ENCODE data around the gene PRKCH. TPM values are rescaled to one million over a fixed set of nuclear protein-coding genes. Genes with fewer than 3 reads are reported as not detected.

PRKCH gene
- total RNA-seq, 1 experiment from 2014 or later, result 170 TPM

DNA sequence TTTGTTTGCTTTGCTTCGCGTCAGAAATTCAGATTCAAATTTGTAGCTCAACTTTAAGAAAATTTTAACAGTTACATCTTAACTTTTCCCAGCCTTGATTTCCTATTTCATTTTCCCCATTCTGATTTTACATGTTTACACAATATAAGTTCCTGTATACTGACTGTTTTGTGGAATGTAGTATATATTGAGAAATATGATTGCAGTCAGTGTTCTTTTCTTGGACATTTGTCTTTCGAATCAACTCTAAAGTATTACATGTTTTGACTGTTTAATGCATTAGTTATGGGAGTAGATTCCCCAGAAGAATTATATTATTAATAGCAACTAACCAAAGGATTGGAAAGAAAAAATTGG lies 48.1 kb downstream of the PRKCH start:
- intact Hi-C loops (cut with micrococcal nuclease), result no loop called here
- Histone ChIP-seq H3K4me1 (ENCODE audit: insufficient read depth, low read length) (peaks cover 23% of the 10 kb centered on the region), H2AFZ (ENCODE audit: low read length) (no peak overlapping the region), H3K4me3 (ENCODE audit: low read length) (no peak overlapping the region), H3K27ac (ENCODE audit: low read length) (no peak overlapping the region), H3K79me2 (ENCODE audit: low read length) (peaks cover 17% of the 10 kb centered on the region), H3K36me3 (ENCODE audit: low read depth, low read length) (peaks cover 4% of the 10 kb centered on the region; the same call in 1 of the 2 replicates), H3K9me3 (ENCODE audit: low read length) (peaks cover 4% of the 10 kb centered on the region; the same call in 1 of the 2 replicates), H3K4me2 (ENCODE audit: low read length) (no peak overlapping the region), H4K20me1 (ENCODE audit: low read length) (no peaks in the 10 kb centered on the region), H3F3A (ENCODE audit: low read length, unreplicated experiment) (no peaks in the 10 kb centered on the region), H3K9me2 (replicated peaks; ENCODE audit: low read length) (no peaks in the 10 kb centered on the region), H3K27me3 (ENCODE audit: low read length) (no peaks in the 10 kb centered on the region), H3K9ac (ENCODE audit: low read length) (no peak overlapping the region)
- TF ChIP-seq EZH2 (IDR thresholded peaks at IDR 0.05; ENCODE audit: low read length, unreplicated experiment) (no peak), EZH2phosphoT487 (IDR thresholded peaks at IDR 0.05; ENCODE audit: borderline replicate concordance, low read length) (no peak)
- ChIA-PET POLR2A (ENCODE audit: unreplicated experiment) (no interaction called here), CTCF (no interaction called here)
- DNase-seq (no peak), ATAC-seq (no peak)
- BruUV-seq (replicated peaks), result no TSS peak

DNA sequence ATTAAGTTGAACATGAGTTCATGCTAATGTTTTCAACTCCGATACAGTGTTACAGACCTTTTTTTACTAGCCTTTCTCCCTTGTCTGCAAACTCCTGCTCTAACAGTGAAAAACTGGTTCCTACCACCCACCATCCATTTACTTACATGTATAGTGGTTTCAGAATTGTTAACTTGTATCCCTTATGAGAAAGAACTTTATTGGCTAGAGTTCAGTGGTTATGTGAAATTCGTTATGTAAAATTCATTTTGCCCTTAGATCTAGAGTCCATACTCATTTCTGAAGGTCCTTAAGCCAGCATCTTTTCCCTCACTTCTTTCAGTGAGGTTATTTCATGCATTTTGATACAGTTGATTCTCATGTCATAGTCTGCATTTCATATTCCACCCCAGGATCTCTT lies 51.0 kb downstream of the PRKCH start:
- no peak overlapping the region for H3K4me3 ChIP-seq (ENCODE audit: low read length)
- peaks cover 14% of the 10 kb centered on the region for H3K36me3 ChIP-seq (ENCODE audit: low read depth, low read length)
- H3K9ac ChIP-seq (ENCODE audit: low read length), result no peak overlapping the region
- POLR2A ChIA-PET (ENCODE audit: unreplicated experiment), result no interaction called here
- peaks cover 14% of the 10 kb centered on the region for H3K79me2 ChIP-seq (ENCODE audit: low read length)
- CTCF ChIA-PET, result no interaction called here
- H3K9me2 ChIP-seq (replicated peaks; ENCODE audit: low read length), result no peaks in the 10 kb centered on the region
- no peaks in the 10 kb centered on the region for H4K20me1 ChIP-seq (ENCODE audit: low read length)
- BruUV-seq (replicated peaks), result no TSS peak
- no peaks in the 10 kb centered on the region for H3F3A ChIP-seq (ENCODE audit: low read length, unreplicated experiment)
- no peak overlapping the region for H2AFZ ChIP-seq (ENCODE audit: low read length)
- H3K27ac ChIP-seq (ENCODE audit: low read length), result no peak overlapping the region
- DNase-seq (no peak), ATAC-seq (no peak)
- H3K27me3 ChIP-seq (ENCODE audit: low read length), result no peaks in the 10 kb centered on the region
- H3K4me1 ChIP-seq (ENCODE audit: insufficient read depth, low read length), result peaks cover 21% of the 10 kb centered on the region
- intact Hi-C loops (cut with micrococcal nuclease), result no loop called here
- TF ChIP-seq EZH2phosphoT487 (IDR thresholded peaks at IDR 0.05; ENCODE audit: borderline replicate concordance, low read length) (no peak), EZH2 (IDR thresholded peaks at IDR 0.05; ENCODE audit: low read length, unreplicated experiment) (no peak)
- TF ChIP-seq, protein P1, sequence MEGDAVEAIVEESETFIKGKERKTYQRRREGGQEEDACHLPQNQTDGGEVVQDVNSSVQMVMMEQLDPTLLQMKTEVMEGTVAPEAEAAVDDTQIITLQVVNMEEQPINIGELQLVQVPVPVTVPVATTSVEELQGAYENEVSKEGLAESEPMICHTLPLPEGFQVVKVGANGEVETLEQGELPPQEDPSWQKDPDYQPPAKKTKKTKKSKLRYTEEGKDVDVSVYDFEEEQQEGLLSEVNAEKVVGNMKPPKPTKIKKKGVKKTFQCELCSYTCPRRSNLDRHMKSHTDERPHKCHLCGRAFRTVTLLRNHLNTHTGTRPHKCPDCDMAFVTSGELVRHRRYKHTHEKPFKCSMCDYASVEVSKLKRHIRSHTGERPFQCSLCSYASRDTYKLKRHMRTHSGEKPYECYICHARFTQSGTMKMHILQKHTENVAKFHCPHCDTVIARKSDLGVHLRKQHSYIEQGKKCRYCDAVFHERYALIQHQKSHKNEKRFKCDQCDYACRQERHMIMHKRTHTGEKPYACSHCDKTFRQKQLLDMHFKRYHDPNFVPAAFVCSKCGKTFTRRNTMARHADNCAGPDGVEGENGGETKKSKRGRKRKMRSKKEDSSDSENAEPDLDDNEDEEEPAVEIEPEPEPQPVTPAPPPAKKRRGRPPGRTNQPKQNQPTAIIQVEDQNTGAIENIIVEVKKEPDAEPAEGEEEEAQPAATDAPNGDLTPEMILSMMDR (conservative IDR thresholded peaks at IDR 0.05; ENCODE audit: low read depth, low read length), result no peak
- H3K9me3 ChIP-seq (ENCODE audit: low read length), result peaks cover 15% of the 10 kb centered on the region
- no peak overlapping the region for H3K4me2 ChIP-seq (ENCODE audit: low read length)

DNA sequence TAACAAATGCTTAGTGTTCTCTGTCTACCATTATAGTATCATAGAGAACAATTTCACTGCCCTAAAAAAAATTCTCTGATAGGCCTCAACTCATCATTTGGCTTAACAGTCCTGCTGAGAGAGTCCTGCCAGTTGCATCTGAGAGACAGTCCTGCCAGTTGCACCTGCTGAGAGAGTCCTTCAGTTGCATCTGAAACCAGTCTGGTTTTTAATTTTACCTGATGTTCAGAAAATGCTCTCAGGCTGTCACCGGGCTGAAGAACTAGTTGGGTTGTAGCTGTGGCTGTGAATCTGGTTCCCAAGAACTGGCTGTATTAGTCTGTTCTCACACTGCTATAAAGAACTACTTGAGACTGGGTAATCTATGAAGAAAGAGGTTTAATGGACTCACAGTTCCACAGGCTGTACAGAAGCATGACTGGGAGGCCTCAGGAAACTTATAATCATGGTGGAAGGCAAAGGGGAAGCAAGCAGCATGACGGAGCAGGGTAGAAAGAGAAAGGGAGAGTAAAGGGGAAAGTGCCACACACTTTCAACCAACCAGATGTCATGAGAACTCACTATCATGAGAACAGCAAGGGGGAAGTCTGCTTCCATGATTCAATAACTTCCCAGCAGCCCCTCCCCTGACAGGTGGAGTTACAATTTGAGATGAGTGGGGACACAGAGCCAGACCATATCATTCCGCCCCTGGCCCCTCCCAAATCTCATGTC lies 51.6 kb downstream of the PRKCH start:
- Histone ChIP-seq H3F3A (ENCODE audit: low read length, unreplicated experiment) (no peaks in the 10 kb centered on the region), H4K20me1 (ENCODE audit: low read length) (no peaks in the 10 kb centered on the region), H3K27me3 (ENCODE audit: low read length) (no peaks in the 10 kb centered on the region), H3K4me2 (ENCODE audit: low read length) (no peak overlapping the region), H3K36me3 (ENCODE audit: low read depth, low read length) (peaks cover 14% of the 10 kb centered on the region), H3K9me3 (ENCODE audit: low read length) (peaks cover 15% of the 10 kb centered on the region), H3K4me1 (ENCODE audit: insufficient read depth, low read length) (peaks cover 16% of the 10 kb centered on the region), H2AFZ (ENCODE audit: low read length) (no peak overlapping the region), H3K27ac (ENCODE audit: low read length) (no peak overlapping the region), H3K9ac (ENCODE audit: low read length) (no peak overlapping the region), H3K9me2 (replicated peaks; ENCODE audit: low read length) (no peaks in the 10 kb centered on the region), H3K4me3 (ENCODE audit: low read length) (no peak overlapping the region), H3K79me2 (ENCODE audit: low read length) (peaks cover 14% of the 10 kb centered on the region)
- ChIA-PET POLR2A (ENCODE audit: unreplicated experiment) (no interaction called here), CTCF (no interaction called here)
- TF ChIP-seq, protein P1 (conservative IDR thresholded peaks at IDR 0.05; ENCODE audit: low read depth, low read length), result no peak
- no peak for DNase-seq
- intact Hi-C loops (cut with micrococcal nuclease), result no loop called here
- BruUV-seq (replicated peaks), result no TSS peak
- no peak for ATAC-seq
